ENCODE data around the gene PACRG.

PACRG gene

GRCh38 chr6:163017801-163018200 is 290.0 kb downstream of the PACRG start:
- DNase-seq (ENCODE audit: low read depth): no peak
- no peak overlapping the region for H3K4me3 ChIP-seq (ENCODE audit: low read length)
- no peak for TF ChIP-seq CTCF (IDR thresholded peaks at IDR 0.05; ENCODE audit: insufficient read depth, low read depth, low read length, missing control alignments)

- no peak for DNase-seq (ENCODE audit: low read depth)
- no peak for TF ChIP-seq CTCF (IDR thresholded peaks at IDR 0.05; ENCODE audit: insufficient read depth, low read depth, low read length, missing control alignments)
Measured at GRCh38 chr6:163019926-163020325, 292.2 kb downstream of the PACRG start.

GRCh38 chr6:163021054-163021453 is 293.3 kb downstream of the PACRG start:
- no peak for TF ChIP-seq CTCF (IDR thresholded peaks at IDR 0.05; ENCODE audit: insufficient read depth, low read depth, low read length, missing control alignments)
- no peak for DNase-seq (ENCODE audit: low read depth)
- H3K4me3 ChIP-seq (ENCODE audit: low read length): no peak overlapping the region

More at GRCh38 chr6:163019926-163020325, 292.2 kb downstream of the PACRG start:
- H3K4me3 ChIP-seq (ENCODE audit: low read length): no peak overlapping the region

- no peak for DNase-seq (ENCODE audit: low read depth)
- H3K4me3 ChIP-seq (ENCODE audit: low read length): no peak overlapping the region
- TF ChIP-seq CTCF (IDR thresholded peaks at IDR 0.05; ENCODE audit: insufficient read depth, low read depth, low read length, missing control alignments): no peak
Measured at GRCh38 chr6:163023700-163024099, 295.9 kb downstream of the PACRG start.

GRCh38 chr6:163026893-163027292 is 299.1 kb downstream of the PACRG start:
- H3K4me3 ChIP-seq (ENCODE audit: low read length): no peak overlapping the region
- no peak for TF ChIP-seq CTCF (IDR thresholded peaks at IDR 0.05; ENCODE audit: insufficient read depth, low read depth, low read length, missing control alignments)
- DNase-seq (ENCODE audit: low read depth): no peak

GRCh38 chr6:163030980-163031379 is 303.2 kb downstream of the PACRG start:
- DNase-seq (ENCODE audit: low read depth): no peak
- no peak for TF ChIP-seq CTCF (IDR thresholded peaks at IDR 0.05; ENCODE audit: insufficient read depth, low read depth, low read length, missing control alignments)
- no peak overlapping the region for H3K4me3 ChIP-seq (ENCODE audit: low read length)

- H3K4me3 ChIP-seq (ENCODE audit: low read length): no peak overlapping the region
- DNase-seq (ENCODE audit: low read depth): no peak
- no peak for TF ChIP-seq CTCF (IDR thresholded peaks at IDR 0.05; ENCODE audit: insufficient read depth, low read depth, low read length, missing control alignments)
Measured at GRCh38 chr6:163031931-163032330, 304.2 kb downstream of the PACRG start.
